ENCODE results near the gene LRP2.
A peak's percentile ranks its signal among the peaks of the same experiment; 100 is the strongest.

- TF ChIP-seq HDAC2 (IDR thresholded peaks at IDR 0.05): no peak
- TF ChIP-seq EP300 (IDR thresholded peaks at IDR 0.05): no peak
- no peak for TF ChIP-seq JUN (IDR thresholded peaks at IDR 0.05)
- TF ChIP-seq CEBPB (IDR thresholded peaks at IDR 0.05): no peak
- no peak for TF ChIP-seq POLR2A (IDR thresholded peaks at IDR 0.05; ENCODE audit: low read length)
- TF ChIP-seq ZFP36 (IDR thresholded peaks at IDR 0.05; ENCODE audit: borderline replicate concordance, partially characterized antibody): no peak
- TF ChIP-seq, protein P1, sequence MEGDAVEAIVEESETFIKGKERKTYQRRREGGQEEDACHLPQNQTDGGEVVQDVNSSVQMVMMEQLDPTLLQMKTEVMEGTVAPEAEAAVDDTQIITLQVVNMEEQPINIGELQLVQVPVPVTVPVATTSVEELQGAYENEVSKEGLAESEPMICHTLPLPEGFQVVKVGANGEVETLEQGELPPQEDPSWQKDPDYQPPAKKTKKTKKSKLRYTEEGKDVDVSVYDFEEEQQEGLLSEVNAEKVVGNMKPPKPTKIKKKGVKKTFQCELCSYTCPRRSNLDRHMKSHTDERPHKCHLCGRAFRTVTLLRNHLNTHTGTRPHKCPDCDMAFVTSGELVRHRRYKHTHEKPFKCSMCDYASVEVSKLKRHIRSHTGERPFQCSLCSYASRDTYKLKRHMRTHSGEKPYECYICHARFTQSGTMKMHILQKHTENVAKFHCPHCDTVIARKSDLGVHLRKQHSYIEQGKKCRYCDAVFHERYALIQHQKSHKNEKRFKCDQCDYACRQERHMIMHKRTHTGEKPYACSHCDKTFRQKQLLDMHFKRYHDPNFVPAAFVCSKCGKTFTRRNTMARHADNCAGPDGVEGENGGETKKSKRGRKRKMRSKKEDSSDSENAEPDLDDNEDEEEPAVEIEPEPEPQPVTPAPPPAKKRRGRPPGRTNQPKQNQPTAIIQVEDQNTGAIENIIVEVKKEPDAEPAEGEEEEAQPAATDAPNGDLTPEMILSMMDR (IDR thresholded peaks at IDR 0.05): peak; percentile 67
- TF ChIP-seq, protein P2, sequence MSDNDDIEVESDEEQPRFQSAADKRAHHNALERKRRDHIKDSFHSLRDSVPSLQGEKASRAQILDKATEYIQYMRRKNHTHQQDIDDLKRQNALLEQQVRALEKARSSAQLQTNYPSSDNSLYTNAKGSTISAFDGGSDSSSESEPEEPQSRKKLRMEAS (IDR thresholded peaks at IDR 0.05): no peak
- TF ChIP-seq, protein P3, sequence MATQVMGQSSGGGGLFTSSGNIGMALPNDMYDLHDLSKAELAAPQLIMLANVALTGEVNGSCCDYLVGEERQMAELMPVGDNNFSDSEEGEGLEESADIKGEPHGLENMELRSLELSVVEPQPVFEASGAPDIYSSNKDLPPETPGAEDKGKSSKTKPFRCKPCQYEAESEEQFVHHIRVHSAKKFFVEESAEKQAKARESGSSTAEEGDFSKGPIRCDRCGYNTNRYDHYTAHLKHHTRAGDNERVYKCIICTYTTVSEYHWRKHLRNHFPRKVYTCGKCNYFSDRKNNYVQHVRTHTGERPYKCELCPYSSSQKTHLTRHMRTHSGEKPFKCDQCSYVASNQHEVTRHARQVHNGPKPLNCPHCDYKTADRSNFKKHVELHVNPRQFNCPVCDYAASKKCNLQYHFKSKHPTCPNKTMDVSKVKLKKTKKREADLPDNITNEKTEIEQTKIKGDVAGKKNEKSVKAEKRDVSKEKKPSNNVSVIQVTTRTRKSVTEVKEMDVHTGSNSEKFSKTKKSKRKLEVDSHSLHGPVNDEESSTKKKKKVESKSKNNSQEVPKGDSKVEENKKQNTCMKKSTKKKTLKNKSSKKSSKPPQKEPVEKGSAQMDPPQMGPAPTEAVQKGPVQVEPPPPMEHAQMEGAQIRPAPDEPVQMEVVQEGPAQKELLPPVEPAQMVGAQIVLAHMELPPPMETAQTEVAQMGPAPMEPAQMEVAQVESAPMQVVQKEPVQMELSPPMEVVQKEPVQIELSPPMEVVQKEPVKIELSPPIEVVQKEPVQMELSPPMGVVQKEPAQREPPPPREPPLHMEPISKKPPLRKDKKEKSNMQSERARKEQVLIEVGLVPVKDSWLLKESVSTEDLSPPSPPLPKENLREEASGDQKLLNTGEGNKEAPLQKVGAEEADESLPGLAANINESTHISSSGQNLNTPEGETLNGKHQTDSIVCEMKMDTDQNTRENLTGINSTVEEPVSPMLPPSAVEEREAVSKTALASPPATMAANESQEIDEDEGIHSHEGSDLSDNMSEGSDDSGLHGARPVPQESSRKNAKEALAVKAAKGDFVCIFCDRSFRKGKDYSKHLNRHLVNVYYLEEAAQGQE (IDR thresholded peaks at IDR 0.05): no peak
- no peak for TF ChIP-seq KDM1A (IDR thresholded peaks at IDR 0.05; ENCODE audit: low read depth)
Measured at GRCh38 chr2:169141713-169142352, 220.5 kb downstream of the LRP2 start.
